GM19099 (cell line): ENCODE measurements around the gene MFNG.

Source experiments
- POLR2A ChIP-seq: IDR thresholded peaks from 3 replicates; pipeline ENCODE4 v1.6.1; 2011; ENCODE audit warnings: low read depth; ENCODE audit not compliant: insufficient read length; ENCODE audit errors: extremely low read depth

MFNG gene

DNA sequence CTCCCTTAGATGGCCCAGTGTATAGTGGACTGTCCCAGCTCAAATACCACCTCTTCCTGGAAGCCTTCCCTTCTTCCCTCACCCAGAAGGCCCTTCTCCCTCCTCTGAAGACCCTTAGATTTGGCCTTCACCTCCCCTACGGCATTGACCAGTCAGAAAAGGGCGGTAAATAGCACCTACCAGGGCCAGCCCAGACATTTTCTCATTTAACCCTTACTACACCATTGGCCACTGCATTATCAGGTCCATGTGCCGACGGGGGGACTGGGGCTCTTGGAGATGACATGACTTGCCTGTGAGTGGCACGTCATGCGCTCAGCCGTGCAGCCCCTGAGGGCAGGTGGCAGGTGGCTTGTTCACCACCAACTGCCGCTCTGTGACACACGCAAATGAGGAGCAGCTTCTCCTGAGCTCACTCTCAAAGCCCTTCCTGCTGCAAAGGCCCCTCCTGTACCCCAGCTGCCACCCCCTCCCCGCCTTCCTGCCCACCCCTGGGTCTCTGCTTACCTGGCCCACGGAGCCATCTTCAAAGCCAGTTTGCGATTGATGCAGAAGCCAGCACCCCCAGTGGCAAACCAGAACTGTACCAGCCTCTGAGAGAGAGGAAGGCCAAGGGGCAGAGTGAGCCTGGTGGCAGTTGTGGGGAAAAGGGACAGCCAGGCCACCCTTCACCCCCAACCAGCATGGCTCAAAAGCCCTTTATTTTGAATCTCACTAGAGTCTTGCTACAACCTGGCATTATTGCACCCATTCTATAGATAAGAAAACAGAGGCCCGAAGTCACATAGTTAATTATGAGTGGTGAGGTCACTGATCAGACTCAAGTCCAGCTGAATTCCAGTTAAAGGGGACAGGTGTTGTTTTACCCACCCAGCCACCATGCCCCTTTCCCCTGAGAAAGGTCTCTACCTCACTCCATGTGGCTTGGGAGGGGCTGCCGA lies 9.5 kb downstream of the MFNG start:
- TF ChIP-seq POLR2A, result no peak

DNA sequence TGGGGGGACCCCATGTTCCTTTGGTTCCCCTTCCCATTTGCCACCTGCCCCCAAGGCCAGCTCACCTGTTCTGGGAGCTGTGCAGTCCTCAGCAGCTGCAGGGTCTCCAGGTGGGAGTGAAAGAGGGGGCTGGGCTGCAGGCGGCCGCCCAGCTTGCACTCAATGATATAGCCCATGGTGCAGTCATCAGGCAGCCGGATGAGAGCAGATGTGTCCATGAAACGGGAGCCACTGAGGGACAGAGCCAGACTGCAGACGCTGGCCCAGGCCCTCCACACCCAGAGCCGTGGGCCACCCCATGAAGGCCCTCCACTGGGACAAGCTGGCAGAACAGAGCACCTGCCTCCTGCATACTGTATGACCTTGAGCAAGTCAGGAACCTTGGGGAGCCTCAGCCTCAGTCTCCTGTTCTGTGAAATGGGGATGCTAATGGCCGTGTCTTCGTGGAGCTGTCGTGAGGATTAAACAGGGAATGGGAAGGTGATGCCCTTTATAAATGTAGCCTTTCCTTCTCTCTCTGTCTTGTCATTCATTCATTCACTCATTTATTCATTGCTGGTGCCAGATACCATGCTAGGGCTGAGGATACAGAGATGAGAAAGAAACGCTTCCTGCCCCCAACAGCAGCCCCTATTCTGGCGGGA lies 11.6 kb downstream of the MFNG start:
- TF ChIP-seq POLR2A, result no peak

DNA sequence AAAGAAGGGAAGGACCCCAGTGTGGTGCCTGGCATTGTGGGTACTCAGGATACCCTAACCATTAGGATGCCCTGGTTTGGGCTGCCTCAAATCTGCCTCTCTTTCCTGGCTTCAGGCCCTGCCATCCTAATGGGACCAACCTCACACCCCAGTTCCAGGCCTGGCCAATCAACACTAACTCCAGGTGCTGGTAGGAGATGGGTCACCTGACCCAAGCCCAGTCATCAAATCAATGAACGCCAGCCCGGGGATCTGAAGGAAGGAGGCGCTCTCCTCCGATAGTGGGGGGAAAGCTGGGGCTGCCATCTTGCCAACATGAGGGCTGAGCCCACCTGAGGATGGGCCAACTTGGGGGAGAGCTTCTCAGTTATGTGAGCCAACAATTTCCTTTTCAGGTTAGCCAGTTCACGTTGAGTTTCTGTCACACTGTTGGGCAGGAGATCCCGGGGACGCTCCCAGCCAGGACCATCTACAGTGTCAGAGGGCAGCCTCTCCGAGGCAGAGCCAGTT lies 12.7 kb downstream of the MFNG start:
- no peak for TF ChIP-seq POLR2A

DNA sequence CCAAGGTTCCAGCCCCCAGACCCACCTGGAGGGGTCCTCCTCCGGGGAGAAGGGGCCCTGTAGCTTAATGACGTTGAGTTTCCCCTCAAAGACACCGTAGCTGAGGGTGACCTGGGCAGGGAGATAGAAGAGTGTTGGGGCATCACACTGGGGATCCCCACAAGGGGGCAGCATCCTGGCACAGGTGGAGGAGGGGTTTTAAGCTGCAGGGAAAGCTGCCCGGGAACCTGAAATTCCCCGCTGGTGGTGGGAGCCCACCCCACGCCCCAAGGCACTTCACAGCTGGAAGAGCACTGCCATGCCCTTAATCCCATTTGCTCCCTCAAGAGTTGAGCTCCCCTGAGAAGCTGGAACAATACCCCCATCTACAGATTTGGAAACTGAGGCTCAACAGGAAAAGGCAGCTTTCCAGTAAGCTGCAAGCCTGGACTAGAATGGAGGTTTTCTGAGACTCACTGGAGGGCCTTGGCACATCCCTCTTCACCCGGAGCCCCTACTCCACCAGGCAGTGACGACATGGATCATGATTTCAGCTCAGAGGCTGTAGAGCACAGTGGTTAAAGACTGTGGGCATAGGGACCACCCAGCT lies 13.7 kb downstream of the MFNG start:
- TF ChIP-seq POLR2A, result no peak

DNA sequence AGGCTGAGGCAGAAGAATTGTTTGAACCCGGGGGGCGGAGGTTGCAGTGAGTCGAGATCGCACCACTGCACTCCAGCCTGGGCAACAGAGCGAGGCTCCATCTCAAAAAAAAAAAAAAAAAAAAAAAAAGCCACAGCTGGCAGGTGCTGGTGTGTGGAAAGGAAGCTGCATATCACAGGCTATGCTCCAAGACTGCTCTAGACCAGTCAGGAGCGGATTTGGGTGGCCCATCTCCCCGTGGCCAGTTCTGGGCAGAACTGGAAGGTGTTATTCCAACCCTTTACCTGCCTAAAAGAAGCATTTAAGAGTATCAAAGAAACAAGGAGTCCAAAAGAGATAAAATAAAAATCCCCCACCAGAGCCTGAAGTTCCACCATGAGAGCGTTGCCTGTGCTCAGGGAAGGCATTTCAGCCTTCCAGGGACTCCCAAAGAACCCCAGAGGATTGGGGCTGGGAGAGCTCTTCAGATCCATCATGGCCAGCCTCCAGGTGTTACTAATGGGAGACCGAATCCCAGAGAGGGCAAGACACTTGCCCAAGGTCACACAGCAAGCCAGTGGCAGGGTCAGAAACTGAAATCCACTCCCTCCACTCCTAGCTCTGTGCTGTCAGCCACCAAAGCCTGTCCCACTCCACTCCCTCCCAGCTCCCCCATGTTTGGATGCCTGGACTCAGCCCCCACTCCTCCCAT lies 14.3 kb downstream of the MFNG start:
- TF ChIP-seq POLR2A, result no peak

DNA sequence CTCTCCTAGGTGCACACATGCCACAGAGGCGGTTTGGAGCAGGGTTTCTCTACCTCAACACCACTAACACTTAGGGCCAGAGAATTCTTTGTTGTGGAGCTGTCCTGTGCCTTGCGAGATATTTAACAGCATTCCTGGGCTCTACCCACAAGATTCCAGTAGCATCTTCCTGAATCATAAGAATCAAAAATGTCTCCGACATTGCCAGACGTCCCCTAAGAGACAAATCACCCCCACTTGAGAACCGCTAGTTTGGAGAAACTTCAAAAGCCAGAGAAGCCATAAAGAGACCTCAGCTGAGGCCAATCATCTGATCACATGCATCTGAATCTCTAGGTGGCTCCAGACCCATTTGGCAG lies 16.1 kb downstream of the MFNG start:
- TF ChIP-seq POLR2A, result no peak

DNA sequence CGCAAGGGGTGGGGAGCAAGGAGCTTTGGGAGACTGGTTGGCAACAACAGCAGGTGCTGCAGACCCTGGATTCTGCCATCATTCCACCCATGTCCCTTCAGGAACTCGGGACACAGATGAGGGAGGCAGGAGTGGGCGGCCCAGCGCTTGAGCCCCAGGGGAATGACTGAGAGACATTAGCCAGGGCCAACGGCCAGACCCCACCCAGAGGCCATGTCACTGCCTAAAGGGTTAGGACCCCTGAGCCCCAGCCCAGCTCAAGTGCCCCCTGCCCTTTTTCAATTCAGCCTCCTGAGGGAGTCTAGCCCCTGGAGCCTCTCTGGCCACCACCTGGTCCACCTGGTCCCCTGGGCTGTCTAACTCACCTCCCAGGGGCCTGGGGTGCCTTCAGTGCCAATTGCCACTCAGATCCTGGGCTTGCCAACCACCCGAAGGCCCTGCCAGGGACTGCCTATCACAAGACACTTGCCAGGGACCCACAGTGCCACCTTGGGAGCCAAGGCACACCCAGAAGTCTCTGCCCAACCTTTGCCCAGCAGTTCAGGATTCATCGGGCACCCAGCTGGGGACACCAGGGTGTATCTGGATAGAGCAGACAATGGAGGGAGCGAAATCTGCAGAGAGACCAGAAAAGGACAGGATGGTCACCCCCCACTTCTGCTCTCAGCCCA lies 16.6 kb downstream of the MFNG start:
- TF ChIP-seq POLR2A, result no peak

DNA sequence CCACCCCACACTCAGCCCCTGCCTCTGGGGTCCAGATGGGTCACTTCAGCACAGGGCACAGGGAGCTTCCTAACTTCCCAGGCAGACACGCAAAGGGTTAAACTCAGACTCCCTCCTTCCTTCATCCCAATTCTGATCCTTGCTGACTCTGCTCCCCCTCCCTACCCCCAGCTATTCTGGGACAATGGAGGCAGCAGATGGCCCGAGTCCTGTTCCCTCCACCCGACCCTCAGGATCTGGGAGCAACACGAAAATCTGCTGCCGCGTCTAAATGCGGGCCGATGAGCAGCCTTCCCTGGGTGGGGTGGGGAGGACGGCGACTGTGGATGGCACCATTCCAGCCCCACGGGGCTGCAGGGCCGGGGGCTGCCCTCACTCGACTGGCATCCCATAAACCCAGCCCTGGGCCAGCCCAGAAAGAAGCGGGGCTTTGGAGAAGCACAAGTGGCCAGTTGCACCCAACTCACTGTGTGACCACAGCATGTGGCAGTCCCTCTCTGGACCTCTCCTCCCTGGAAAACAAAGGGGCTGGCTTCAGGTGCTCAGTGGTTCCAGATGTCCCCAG lies 18.7 kb downstream of the MFNG start:
- no peak for TF ChIP-seq POLR2A

DNA sequence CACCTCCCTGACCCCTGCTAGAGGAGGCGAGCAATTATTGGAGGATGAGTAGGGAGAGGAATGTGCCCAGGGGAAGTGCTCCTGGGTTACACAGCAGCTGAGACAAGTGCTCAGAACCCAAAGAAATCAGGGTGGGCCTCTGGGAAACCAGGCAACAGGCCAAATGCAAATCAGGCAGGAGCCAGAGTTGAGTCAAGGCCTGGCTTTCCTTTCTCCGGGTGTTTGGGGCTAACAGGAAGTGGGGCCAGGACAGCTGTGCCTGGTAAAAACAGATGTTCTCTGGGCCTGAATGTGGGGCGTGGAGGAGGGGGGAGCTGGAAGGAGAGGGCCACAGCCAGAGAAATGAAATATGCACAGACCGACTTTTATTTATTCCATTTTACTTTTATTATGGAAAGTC lies 22.0 kb downstream of the MFNG start:
- no peak for TF ChIP-seq POLR2A

DNA sequence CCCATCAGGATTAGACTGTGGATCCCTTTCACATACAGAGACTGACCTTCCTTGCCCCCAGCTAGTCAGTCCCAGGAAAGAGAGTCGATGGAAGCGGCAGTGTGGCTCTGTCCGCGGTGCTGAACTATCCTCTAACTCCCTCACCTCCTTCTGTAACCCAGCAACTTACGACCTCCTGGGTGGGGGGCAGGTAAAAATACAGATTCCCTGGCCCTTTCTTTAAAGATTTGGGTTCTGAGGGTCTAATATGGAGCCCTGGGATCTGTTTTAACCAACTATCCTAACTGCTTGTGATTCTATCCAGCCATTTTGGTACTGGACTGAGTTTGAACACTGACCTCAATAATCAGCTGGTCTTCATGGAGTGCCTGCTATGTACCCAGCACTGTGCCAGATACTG lies 23.2 kb downstream of the MFNG start:
- no peak for TF ChIP-seq POLR2A

DNA sequence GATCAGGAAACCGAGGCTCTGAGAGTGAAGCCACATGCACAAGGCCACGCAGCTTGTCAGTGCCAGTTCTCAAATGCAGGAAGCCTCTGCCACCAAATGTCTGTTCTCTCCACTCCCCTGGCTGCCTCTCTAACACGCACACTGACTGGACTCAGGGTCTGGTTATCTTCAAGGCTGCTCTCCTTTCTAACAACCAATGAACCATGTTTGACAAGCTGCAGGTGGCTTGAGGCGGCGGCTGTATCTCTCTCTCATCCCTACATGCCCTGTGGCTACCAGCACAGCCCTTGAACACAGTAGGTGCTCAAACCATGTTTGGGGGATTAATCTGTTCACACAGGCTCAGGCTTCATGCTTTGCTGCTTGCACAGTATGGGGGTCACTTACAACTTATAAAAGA lies 23.7 kb downstream of the MFNG start:
- TF ChIP-seq POLR2A, result no peak

DNA sequence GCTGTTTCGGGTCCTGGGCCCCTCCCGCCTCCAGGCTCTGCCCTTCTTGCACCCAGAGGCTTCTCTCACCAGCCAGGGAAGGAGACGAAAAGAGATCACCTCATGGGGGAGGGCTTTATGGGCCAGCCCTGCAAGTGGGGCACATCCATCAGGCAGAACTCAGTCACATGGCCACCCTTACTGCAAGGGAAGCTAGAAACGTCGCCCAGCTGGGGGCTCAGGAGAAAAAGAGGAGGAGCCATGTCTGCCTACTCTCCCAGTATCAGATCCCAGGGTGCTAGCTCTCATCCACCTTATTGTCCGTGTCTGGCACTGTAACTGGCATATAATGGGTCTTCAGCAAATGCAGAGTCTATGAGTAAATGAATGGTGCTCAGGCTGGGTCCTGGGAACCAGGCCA lies 24.2 kb downstream of the MFNG start:
- no peak for TF ChIP-seq POLR2A

DNA sequence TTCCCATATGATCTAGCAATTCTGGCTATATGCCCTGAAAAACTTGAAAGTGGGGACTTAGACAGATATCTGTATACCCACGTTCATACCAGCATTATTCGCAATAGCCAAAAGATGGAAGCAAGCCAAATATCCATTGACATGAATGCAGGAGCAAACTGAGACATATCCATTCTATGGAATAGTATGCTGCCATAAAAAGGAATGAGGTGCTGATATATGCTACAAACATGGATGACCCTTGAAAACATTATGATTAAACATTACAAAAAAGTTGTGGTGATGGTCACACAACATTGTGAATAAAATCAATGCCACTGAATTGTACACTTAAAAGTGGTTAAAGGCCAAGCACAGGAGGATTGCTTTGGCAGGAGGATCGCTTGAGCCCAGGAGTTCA lies 25.5 kb downstream of the MFNG start:
- TF ChIP-seq POLR2A, result no peak

DNA sequence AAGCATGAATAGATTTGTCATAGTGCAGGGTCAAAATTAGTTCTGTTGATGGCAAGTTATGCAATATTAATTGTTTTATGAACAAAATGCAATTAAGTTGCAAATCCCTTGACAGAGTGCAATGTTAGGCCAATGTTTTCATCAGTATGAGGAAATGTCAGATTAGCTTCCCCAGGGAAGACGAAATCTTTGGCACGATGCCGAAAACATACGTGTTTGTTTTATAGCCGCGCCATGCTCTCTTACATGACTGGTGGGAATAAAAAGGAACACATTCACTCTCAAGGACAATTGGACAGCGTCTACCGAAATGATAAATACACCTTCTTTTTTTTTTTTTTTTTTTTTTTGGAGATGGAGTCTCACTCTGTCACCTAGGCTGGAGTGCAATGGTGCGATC lies 27.0 kb downstream of the MFNG start:
- TF ChIP-seq POLR2A, result no peak
